RWPE1 (cell line): ENCODE data around the gene TCF7L1.

Source experiments
- CTCF ChIA-PET: fragments of 350-600 bp; sonication (Branson Sonifier 250); formaldehyde crosslinking; extraction: SDS; loops from one replicate; lab custom pipeline; 2021; lab: Yijun Ruan, JAX
- POLR2A ChIA-PET: fragments of 400-600 bp; formaldehyde crosslinking; extraction: SDS; loops from one replicate; lab custom pipeline; 2020; ENCODE audit warnings: antibody characterized with exemption; ENCODE audit not compliant: low non-redundant PET; lab: Yijun Ruan, JAX
- DNase-seq: peaks from one replicate; pipeline ENCODE4 v3.0.0; 2012; ENCODE audit warnings: low spot score
- H3K27ac ChIP-seq: fragments of 450-650 bp; 2 replicates; pipeline ENCODE4 v1.5.1; 2017
- CTCF ChIP-seq: fragments of 450-650 bp; conservative IDR thresholded peaks from 2 replicates; pipeline ENCODE4 v1.5.1; 2017; ENCODE audit warnings: low read depth, mild to moderate bottlenecking

TCF7L1 gene

GRCh38 chr2:85129861-85130260 is 3.3 kb upstream of the TCF7L1 start:
- ChIA-PET CTCF (interaction anchor here (0.6 to 0.7 kb wide), 2 partner anchors 71 to 101 kb away, joined by 3 read pairs; no protein-coding TSS in a partner anchor), POLR2A (no interaction called here)
- DNase-seq = no peak
- no peak for TF ChIP-seq CTCF
- H3K27ac ChIP-seq = no peak overlapping the region

GRCh38 chr2:85130407-85130806 is 2.8 kb upstream of the TCF7L1 start:
- H3K27ac ChIP-seq = no peak overlapping the region
- TF ChIP-seq CTCF = no peak
- ChIA-PET CTCF (interaction anchor here (0.7 kb wide), 1 partner anchor 72 kb away, joined by 3 read pairs; no protein-coding TSS in a partner anchor), POLR2A (no interaction called here)
- peak; percentile 5 for DNase-seq

- POLR2A ChIA-PET = no interaction called here
- CTCF ChIA-PET = no interaction called here
- H3K27ac ChIP-seq = no peak overlapping the region
- no peak for DNase-seq
- no peak for TF ChIP-seq CTCF
Observed at GRCh38 chr2:85131116-85131515, 2.1 kb upstream of the TCF7L1 start.

- CTCF ChIA-PET = interaction anchor here (0.7 to 2.2 kb wide), 7 partner anchors 14 to 318 kb away, joined by 3 to 14 read pairs (median 5); no protein-coding TSS in a partner anchor
Observed at GRCh38 chr2:85132397-85132796, 795 bp upstream of the TCF7L1 start.

GRCh38 chr2:85133751-85134254 is 611 bp downstream of the TCF7L1 start:
- CTCF ChIA-PET = interaction anchor here (0.6 to 2.2 kb wide), 4 partner anchors 21 to 154 kb away, joined by 3 to 14 read pairs (median 6); no protein-coding TSS in a partner anchor
- H3K27ac ChIP-seq = peak overlapping the region; percentile 83
- POLR2A ChIA-PET = no interaction called here
- DNase-seq = peak; percentile 57
- TF ChIP-seq CTCF = no peak

More at GRCh38 chr2:85132397-85132796, 795 bp upstream of the TCF7L1 start:
- no peak for TF ChIP-seq CTCF
- peak; percentile 4 for DNase-seq
- H3K27ac ChIP-seq = peak overlapping the region; percentile 83
- POLR2A ChIA-PET = no interaction called here

- peak; percentile 33 for DNase-seq
- TF ChIP-seq CTCF = no peak
- POLR2A ChIA-PET = no interaction called here
- CTCF ChIA-PET = interaction anchor here (2.1 to 2.2 kb wide), 2 partner anchors 151 to 153 kb away, joined by 8 to 14 read pairs; no protein-coding TSS in a partner anchor
- peak overlapping the region; percentile 83 for H3K27ac ChIP-seq
Observed at GRCh38 chr2:85134255-85134895, 1.2 kb downstream of the TCF7L1 start.
